ENCODE measurements around the gene CLK2. TPM values are rescaled to one million over a fixed set of nuclear protein-coding genes. Genes with fewer than 3 reads are reported as not detected.
A peak's percentile ranks its signal among the peaks of the same experiment; 100 is the strongest.
"Not testable (repeated sequence)": the region's sequence is repeated elsewhere in the genome, so short reads cannot be mapped to it uniquely, and the experiment has no call there.

CLK2 gene
- total RNA-seq, 1 experiment from 2014 or later: 43.9 TPM

GRCh38 chr1:155232001-155232978 is 41.0 kb downstream of the CLK2 start:
- H3K9me2 ChIP-seq (ENCODE audit: insufficient read depth); H3K36me3 ChIP-seq (ENCODE audit: low read depth); intact Hi-C loops (cut with micrococcal nuclease; ENCODE audit: unreplicated experiment); POLR2A ChIA-PET (ENCODE audit: unreplicated experiment); H2AFZ ChIP-seq; H3K9me3 ChIP-seq (ENCODE audit: insufficient read depth, low read depth); H3K4me1 ChIP-seq (replicated peaks; ENCODE audit: insufficient read depth); H3K4me3 ChIP-seq; H4K20me1 ChIP-seq (ENCODE audit: insufficient read depth); H3K4me2 ChIP-seq; BruUV-seq (replicated peaks); H3F3A ChIP-seq (ENCODE audit: insufficient read depth, low read depth); H3K27ac ChIP-seq; H3K79me2 ChIP-seq (ENCODE audit: low read depth); DNase-seq; H3K27me3 ChIP-seq (ENCODE audit: insufficient read depth, low read depth); CTCF ChIA-PET: not testable (repeated sequence)

- H3K4me1 ChIP-seq (replicated peaks; ENCODE audit: insufficient read depth); H2AFZ ChIP-seq; BruUV-seq (replicated peaks); H3K4me2 ChIP-seq; POLR2A ChIA-PET (ENCODE audit: unreplicated experiment); H3K9me3 ChIP-seq (ENCODE audit: insufficient read depth, low read depth); H3K36me3 ChIP-seq (ENCODE audit: low read depth); H3F3A ChIP-seq (ENCODE audit: insufficient read depth, low read depth); H3K27me3 ChIP-seq (ENCODE audit: insufficient read depth, low read depth); H3K4me3 ChIP-seq; DNase-seq; intact Hi-C loops (cut with micrococcal nuclease; ENCODE audit: unreplicated experiment); H3K79me2 ChIP-seq (ENCODE audit: low read depth); CTCF ChIA-PET; H4K20me1 ChIP-seq (ENCODE audit: insufficient read depth); H3K9me2 ChIP-seq (ENCODE audit: insufficient read depth); H3K27ac ChIP-seq: not testable (repeated sequence)
These were observed 42.0 kb downstream of the CLK2 start for GRCh38 chr1:155231302-155231701.

- Histone ChIP-seq H3K4me3 (no peak overlapping the region; the same call in 1 of the 2 replicates), H3F3A (ENCODE audit: insufficient read depth, low read depth) (peaks cover 39% of the 10 kb centered on the region), H3K27ac (no peak overlapping the region), H3K9me3 (ENCODE audit: insufficient read depth, low read depth) (no peaks in the 10 kb centered on the region), H2AFZ (peak overlapping the region; percentile 55; the same call in 1 of the 2 replicates), H3K4me2 (peak overlapping the region; percentile 90), H3K36me3 (ENCODE audit: low read depth) (no peaks in the 10 kb centered on the region), H3K79me2 (ENCODE audit: low read depth) (peaks cover 24% of the 10 kb centered on the region), H3K9me2 (ENCODE audit: insufficient read depth) (no peaks in the 10 kb centered on the region), H3K4me1 (replicated peaks; ENCODE audit: insufficient read depth) (peaks cover 39% of the 10 kb centered on the region), H4K20me1 (ENCODE audit: insufficient read depth) (no peaks in the 10 kb centered on the region), H3K27me3 (ENCODE audit: insufficient read depth, low read depth) (no peaks in the 10 kb centered on the region)
- DNase-seq: no peak
- CTCF ChIA-PET: interaction anchor here (0.6 kb wide), 1 partner anchor 497 kb away, joined by 4 read pairs; no protein-coding TSS in a partner anchor
- BruUV-seq (replicated peaks): no TSS peak
- no peak for TF ChIP-seq CTCF (conservative IDR thresholded peaks at IDR 0.05)
- no peak for TF ChIP-seq EZH2 (IDR thresholded peaks at IDR 0.05; ENCODE audit: low read depth)
- intact Hi-C loops (cut with micrococcal nuclease; ENCODE audit: unreplicated experiment): loop anchor here (5.0 kb wide), 1 partner anchor 36 kb away; no protein-coding TSS in a partner anchor
- POLR2A ChIA-PET (ENCODE audit: unreplicated experiment): interaction anchor here (0.6 kb wide), 1 partner anchor 19 kb away, joined by 7 read pairs; no protein-coding TSS in a partner anchor
These were observed 45.2 kb downstream of the CLK2 start for GRCh38 chr1:155228096-155228427.
